A673 (cell line): ENCODE data around the gene A2M. TPM values are rescaled to one million over a fixed set of nuclear protein-coding genes. Genes with fewer than 3 reads are reported as not detected.

ENCODE experiments used
- BruUV-seq: library from RNA; stranded (reverse); fragments of 400-500 nt; replicated peaks from 2 replicates; lab custom pipeline; 2021; lab: Mats Ljungman, UMichigan
- CTCF ChIA-PET: fragments of 300-600 bp; sonication (Branson Sonifier 250); formaldehyde crosslinking; loops from one replicate; lab custom pipeline; 2022; ENCODE audit warnings: antibody characterized with exemption; lab: Charles Lee
- POLR2A ChIA-PET: fragments of 300-600 bp; sonication (Branson Sonifier 250); formaldehyde crosslinking; loops from one replicate; lab custom pipeline; 2022; ENCODE audit warnings: antibody characterized with exemption; ENCODE audit not compliant: low non-redundant PET; lab: Charles Lee
- DNase-seq: peaks from one replicate; pipeline ENCODE4 v3.0.0-alpha.2; 2015; ENCODE audit warnings: low spot score
- H3K27ac ChIP-seq: fragments of 200-600 bp; sonication (generic); 2 replicates; pipeline ENCODE4 v1.5.1; 2016; ENCODE audit warnings: mixed run types, low read depth, mild to moderate bottlenecking, mixed read lengths, antibody characterized with exemption, low read length; ENCODE audit not compliant: poor library complexity, severe bottlenecking
- H3K27me3 ChIP-seq: fragments of 200-600 bp; sonication (generic); replicated peaks from 2 replicates; pipeline ENCODE4 v1.6.1; 2017; ENCODE audit warnings: mixed run types, low read depth, mild to moderate bottlenecking, mixed read lengths, antibody characterized with exemption, low read length; ENCODE audit not compliant: insufficient read depth, poor library complexity
- H3K36me3 ChIP-seq: fragments of 200-600 bp; sonication (generic); 2 replicates; pipeline ENCODE4 v1.6.1; 2016; ENCODE audit warnings: mixed run types, mild to moderate bottlenecking, mixed read lengths, antibody characterized with exemption, low read length; ENCODE audit not compliant: insufficient read depth, poor library complexity, severe bottlenecking
- H3K4me1 ChIP-seq: fragments of 200-600 bp; sonication (generic); 2 replicates; pipeline ENCODE4 v1.6.1; 2017; ENCODE audit warnings: mixed run types, mild to moderate bottlenecking, mixed read lengths, antibody characterized with exemption, low read length; ENCODE audit not compliant: insufficient read depth, poor library complexity, severe bottlenecking
- H3K4me3 ChIP-seq: fragments of 200-600 bp; sonication (generic); 2 replicates; pipeline ENCODE4 v1.5.1; 2016; ENCODE audit warnings: low read depth, mixed run types, mild to moderate bottlenecking, mixed read lengths, low read length; ENCODE audit not compliant: poor library complexity, severe bottlenecking
- H3K9me3 ChIP-seq: fragments of 200-600 bp; sonication (generic); 2 replicates; pipeline ENCODE4 v1.6.1; 2016; ENCODE audit warnings: mixed run types, low read depth, mild to moderate bottlenecking, mixed read lengths, antibody characterized with exemption, low read length; ENCODE audit not compliant: poor library complexity, severe bottlenecking
- EZH2 ChIP-seq: fragments of 200-600 bp; sonication (generic); IDR thresholded peaks from 2 replicates; pipeline ENCODE4 v1.6.1; 2017; ENCODE audit warnings: borderline replicate concordance, low read depth, mild to moderate bottlenecking, mixed read lengths, antibody characterized with exemption, low read length; ENCODE audit not compliant: poor library complexity, severe bottlenecking
- intact Hi-C: fragments of 100-400 bp; cut with micrococcal nuclease; formaldehyde crosslinking; loops from one replicate; pipeline ENCODE4 v1.10.0; 2022; ENCODE audit not compliant: unreplicated experiment
- total RNA-seq: library from RNA; stranded (reverse); gene quantifications from 2 replicates; pipeline ENCODE4 v1.2.3, GENCODE V29; 2021
- TF ChIP-seq, protein P1 (sequence below): fragments of 300-800, 200-600 bp; sonication (generic); conservative IDR thresholded peaks from 2 replicates; pipeline ENCODE4 v1.5.1; 2017; ENCODE audit warnings: low read depth, mild to moderate bottlenecking, antibody characterized with exemption, low read length, moderate library complexity, mixed read lengths

The A2M gene
- total RNA-seq, 1 experiment from 2014 or later, result 1.3 TPM

DNA sequence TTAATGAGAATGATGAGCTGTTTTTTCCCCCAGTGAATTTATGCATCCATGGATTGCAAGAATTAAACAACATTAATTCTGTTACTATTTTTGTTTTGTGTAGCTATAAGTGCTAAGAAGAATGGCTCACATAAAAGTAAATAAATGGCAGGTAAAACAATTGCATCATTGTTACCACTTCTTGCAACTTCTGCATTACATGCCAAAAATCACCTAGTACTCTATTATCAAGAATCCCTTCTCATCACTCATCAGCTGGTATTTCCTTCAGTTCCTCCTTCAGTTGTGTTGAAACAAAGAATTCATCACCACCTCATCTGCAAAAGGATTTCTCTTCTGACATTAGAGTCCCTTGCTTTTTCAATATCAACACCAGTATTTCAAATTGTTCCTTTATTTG is 773 bp downstream of the A2M start:
- intact Hi-C loops, result no loop called here
- H3K4me3 ChIP-seq, result no peak overlapping the region
- no peaks in the 10 kb centered on the region for H3K4me1 ChIP-seq
- H3K27ac ChIP-seq, result no peak overlapping the region
- ChIA-PET POLR2A (no interaction called here), CTCF (no interaction called here)
- no peaks in the 10 kb centered on the region for H3K27me3 ChIP-seq
- no peaks in the 10 kb centered on the region for H3K9me3 ChIP-seq
- no peaks in the 10 kb centered on the region for H3K36me3 ChIP-seq
- no peak for DNase-seq
- BruUV-seq, result no TSS peak
- TF ChIP-seq, protein P1, sequence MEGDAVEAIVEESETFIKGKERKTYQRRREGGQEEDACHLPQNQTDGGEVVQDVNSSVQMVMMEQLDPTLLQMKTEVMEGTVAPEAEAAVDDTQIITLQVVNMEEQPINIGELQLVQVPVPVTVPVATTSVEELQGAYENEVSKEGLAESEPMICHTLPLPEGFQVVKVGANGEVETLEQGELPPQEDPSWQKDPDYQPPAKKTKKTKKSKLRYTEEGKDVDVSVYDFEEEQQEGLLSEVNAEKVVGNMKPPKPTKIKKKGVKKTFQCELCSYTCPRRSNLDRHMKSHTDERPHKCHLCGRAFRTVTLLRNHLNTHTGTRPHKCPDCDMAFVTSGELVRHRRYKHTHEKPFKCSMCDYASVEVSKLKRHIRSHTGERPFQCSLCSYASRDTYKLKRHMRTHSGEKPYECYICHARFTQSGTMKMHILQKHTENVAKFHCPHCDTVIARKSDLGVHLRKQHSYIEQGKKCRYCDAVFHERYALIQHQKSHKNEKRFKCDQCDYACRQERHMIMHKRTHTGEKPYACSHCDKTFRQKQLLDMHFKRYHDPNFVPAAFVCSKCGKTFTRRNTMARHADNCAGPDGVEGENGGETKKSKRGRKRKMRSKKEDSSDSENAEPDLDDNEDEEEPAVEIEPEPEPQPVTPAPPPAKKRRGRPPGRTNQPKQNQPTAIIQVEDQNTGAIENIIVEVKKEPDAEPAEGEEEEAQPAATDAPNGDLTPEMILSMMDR, result no peak
- TF ChIP-seq EZH2, result no peak

DNA sequence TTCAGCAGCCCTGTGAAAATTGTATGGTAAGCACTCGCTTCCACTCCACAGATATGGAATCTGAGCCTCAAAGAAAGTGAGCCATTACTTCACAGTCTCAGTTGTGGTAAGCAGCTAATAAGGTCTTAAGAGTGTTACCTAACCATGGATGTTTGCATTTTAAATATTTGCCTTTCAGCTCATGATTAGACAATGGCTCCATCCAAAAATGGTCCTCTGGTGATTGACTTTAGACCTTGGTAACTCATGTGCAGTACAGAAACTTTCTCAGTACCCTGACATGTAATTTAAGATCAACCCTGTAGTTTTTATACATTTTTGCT is 1.8 kb downstream of the A2M start:
- TF ChIP-seq, protein P1, result no peak
- TF ChIP-seq EZH2, result no peak
- CTCF ChIA-PET, result no interaction called here
- Histone ChIP-seq H3K9me3 (no peaks in the 10 kb centered on the region), H3K4me3 (no peak overlapping the region), H3K36me3 (no peaks in the 10 kb centered on the region), H3K27me3 (no peaks in the 10 kb centered on the region), H3K27ac (no peak overlapping the region), H3K4me1 (no peaks in the 10 kb centered on the region)
- BruUV-seq, result no TSS peak
- POLR2A ChIA-PET, result no interaction called here
- intact Hi-C loops, result no loop called here
- DNase-seq, result no peak

DNA sequence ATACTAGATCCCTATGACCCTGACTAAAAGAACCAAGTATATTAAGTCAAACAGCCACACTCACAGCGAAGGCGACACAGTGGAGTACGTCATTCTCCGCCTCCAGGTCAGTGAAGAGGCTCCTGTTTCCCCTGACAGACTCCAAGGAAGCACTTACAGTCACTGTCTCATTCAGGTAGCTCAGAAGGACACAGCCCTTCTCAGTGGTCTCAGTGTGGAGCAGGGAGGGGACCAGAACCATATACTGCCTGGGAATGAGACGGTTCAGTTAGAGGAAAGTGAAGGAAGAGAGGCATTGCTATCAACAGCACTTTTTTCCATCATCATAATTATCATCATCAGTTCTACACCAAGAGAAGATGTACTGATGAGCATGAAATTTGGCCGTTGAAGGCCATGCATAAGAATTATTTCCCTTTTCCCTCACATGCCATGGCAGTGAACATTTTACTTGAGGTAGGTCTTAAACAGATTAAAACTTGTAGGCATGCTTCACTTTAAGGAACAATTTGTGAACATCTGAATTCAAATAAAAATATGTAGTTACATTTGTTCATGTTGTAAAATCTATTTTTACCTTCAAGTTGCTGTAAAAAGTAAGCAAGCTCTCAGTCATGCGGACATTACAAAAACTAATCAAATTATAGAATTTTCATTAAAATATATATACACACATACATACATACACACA is 2.3 kb downstream of the A2M start:
- no peak overlapping the region for H3K27ac ChIP-seq
- no peak for TF ChIP-seq EZH2
- TF ChIP-seq, protein P1, result no peak
- intact Hi-C loops, result no loop called here
- no peak for DNase-seq
- ChIA-PET CTCF (no interaction called here), POLR2A (no interaction called here)
- no peak overlapping the region for H3K4me3 ChIP-seq
- no TSS peak for BruUV-seq
- no peaks in the 10 kb centered on the region for H3K9me3 ChIP-seq
- H3K4me1 ChIP-seq, result no peaks in the 10 kb centered on the region
- no peaks in the 10 kb centered on the region for H3K27me3 ChIP-seq
- no peaks in the 10 kb centered on the region for H3K36me3 ChIP-seq
